Measurements from ENCODE around the gene RHOU.

GRCh38 chr1:228717081-228717480 lies 18.2 kb upstream of the RHOU start:
- TF ChIP-seq TAF1 (IDR thresholded peaks at IDR 0.05; ENCODE audit: borderline replicate concordance, low read depth, low read length) (no peak), POLR2AphosphoS5 (IDR thresholded peaks at IDR 0.05; ENCODE audit: low read depth, low read length) (no peak), POLR2A (IDR thresholded peaks at IDR 0.05; ENCODE audit: low read depth, low read length) (no peak)

Measured in GM12892 (cell line).